NB4 (cell line): ENCODE results near the gene ARSI.
A peak's percentile ranks its signal among the peaks of the same experiment; 100 is the strongest.

Source experiments
- DNase-seq: peaks from one replicate; pipeline ENCODE4 v3.0.0; 2010; ENCODE audit warnings: low read depth
- H3K4me3 ChIP-seq: one replicate; pipeline ENCODE4 v1.5.1; 2011; ENCODE audit warnings: mild to moderate bottlenecking, low read depth, low read length, moderate library complexity
- MAX ChIP-seq: IDR thresholded peaks from 2 replicates; pipeline ENCODE4 v1.6.1; 2011; ENCODE audit warnings: low read depth, low read length
- MYC ChIP-seq: IDR thresholded peaks from 2 replicates; pipeline ENCODE4 v1.6.1; 2011; ENCODE audit warnings: low read depth, low read length
- POLR2A ChIP-seq: IDR thresholded peaks from 2 replicates; pipeline ENCODE4 v1.6.1; 2011; ENCODE audit warnings: mild to moderate bottlenecking; ENCODE audit not compliant: insufficient read length; ENCODE audit errors: extremely low read depth
- TF ChIP-seq, protein P1 (sequence below): IDR thresholded peaks from one replicate; pipeline ENCODE4 v1.5.1; 2012; ENCODE audit warnings: low read depth, low read length

Gene ARSI

DNA sequence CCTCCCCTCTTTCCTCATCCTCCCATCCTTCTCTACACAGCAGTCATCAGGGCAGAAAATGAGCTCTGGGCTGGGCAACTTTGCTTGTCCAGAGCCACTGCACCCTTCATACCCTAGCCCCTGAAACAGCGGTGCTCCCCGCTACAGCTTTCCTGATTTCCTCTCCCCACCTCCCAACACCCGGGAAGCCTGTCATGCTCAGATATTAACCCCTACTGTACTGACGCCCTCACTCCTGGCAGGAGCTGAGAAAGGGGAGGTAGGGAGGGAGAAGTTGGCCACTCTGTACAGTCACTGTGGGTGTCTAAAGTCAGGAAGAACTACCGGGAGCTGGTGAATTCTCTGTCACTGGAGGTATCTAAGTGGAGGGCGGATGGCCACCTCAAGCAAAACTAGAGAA lies 13.9 kb downstream of the ARSI start:
- no peak overlapping the region for H3K4me3 ChIP-seq
- TF ChIP-seq POLR2A (no peak), MAX (no peak), MYC (no peak)
- TF ChIP-seq, protein P1, sequence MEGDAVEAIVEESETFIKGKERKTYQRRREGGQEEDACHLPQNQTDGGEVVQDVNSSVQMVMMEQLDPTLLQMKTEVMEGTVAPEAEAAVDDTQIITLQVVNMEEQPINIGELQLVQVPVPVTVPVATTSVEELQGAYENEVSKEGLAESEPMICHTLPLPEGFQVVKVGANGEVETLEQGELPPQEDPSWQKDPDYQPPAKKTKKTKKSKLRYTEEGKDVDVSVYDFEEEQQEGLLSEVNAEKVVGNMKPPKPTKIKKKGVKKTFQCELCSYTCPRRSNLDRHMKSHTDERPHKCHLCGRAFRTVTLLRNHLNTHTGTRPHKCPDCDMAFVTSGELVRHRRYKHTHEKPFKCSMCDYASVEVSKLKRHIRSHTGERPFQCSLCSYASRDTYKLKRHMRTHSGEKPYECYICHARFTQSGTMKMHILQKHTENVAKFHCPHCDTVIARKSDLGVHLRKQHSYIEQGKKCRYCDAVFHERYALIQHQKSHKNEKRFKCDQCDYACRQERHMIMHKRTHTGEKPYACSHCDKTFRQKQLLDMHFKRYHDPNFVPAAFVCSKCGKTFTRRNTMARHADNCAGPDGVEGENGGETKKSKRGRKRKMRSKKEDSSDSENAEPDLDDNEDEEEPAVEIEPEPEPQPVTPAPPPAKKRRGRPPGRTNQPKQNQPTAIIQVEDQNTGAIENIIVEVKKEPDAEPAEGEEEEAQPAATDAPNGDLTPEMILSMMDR, result no peak
- DNase-seq, result no peak

DNA sequence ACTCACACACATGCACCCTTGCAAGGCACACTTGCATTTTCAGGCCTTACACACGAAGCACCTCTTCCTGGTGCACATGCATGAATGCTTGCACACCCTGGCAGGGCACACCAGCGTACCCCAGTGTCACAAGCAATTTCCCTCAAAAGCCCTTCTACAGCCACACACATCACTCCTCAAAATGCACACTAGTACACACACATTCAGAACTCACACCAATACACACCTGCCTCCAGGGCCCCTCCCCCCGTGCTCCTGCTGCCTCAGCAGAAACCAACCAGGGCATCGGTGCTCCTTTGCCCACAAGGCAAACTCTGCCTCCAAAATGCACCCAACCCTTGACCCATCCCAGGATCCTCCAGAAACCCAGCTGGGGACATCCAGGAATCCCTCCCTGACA lies 14.3 kb downstream of the ARSI start:
- no peak for TF ChIP-seq MYC
- no peak for TF ChIP-seq POLR2A
- TF ChIP-seq MAX, result no peak
- DNase-seq, result no peak
- H3K4me3 ChIP-seq, result no peak overlapping the region

- no peak overlapping the region for H3K4me3 ChIP-seq
- peak; percentile 47 for DNase-seq
- no peak for TF ChIP-seq MAX
- TF ChIP-seq, protein P1, result peak; percentile 47
These were observed 15.9 kb downstream of the ARSI start for GRCh38 chr5:150286820-150287219.

GRCh38 chr5:150285114-150285513 lies 17.6 kb downstream of the ARSI start:
- H3K4me3 ChIP-seq, result no peak overlapping the region
- TF ChIP-seq MYC (no peak), POLR2A (no peak), MAX (no peak)
- TF ChIP-seq, protein P1, result no peak
- no peak for DNase-seq

- DNase-seq, result peak; percentile 73
- H3K4me3 ChIP-seq, result no peak overlapping the region
- TF ChIP-seq, protein P1, result no peak
- TF ChIP-seq MYC, result no peak; the same call in 1 of the 2 replicates
- TF ChIP-seq MAX, result peak; percentile 55
These were observed 18.4 kb downstream of the ARSI start for GRCh38 chr5:150284311-150284710.

DNA sequence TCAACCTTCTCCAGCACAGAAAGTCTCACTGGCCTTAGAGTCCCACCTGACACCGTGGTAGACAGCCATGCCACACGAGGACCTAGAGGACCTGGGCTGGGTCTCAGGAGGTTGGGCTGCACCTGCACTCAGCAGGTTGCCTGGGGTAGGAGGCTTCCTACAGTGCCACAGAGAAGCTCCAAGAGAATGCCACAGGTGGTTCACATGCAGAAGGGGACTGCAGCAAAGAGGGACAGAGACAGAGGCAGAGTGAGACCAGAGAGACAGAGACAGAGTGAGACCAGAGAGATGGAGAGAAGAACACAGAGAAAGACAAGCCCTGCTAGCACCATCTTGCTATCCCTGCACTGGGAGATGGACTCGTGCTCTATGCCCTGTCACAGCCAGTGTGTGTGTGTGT lies 18.8 kb downstream of the ARSI start:
- DNase-seq, result no peak
- no peak overlapping the region for H3K4me3 ChIP-seq
- TF ChIP-seq POLR2A (no peak), MAX (no peak), MYC (no peak)
- TF ChIP-seq, protein P1, result no peak
